Caco-2 (cell line): ENCODE measurements around the gene POLR3B. TPM values are rescaled to one million over a fixed set of nuclear protein-coding genes. Genes with fewer than 3 reads are reported as not detected.

Experiments used
- BruUV-seq: library from RNA; stranded (reverse); fragments of 400-500 nt; replicated peaks from 2 replicates; lab custom pipeline; 2021; lab: Mats Ljungman, UMichigan
- CTCF ChIA-PET: fragments of 300-600 bp; sonication (Branson Sonifier 250); formaldehyde crosslinking; loops from one replicate; lab custom pipeline; 2022; ENCODE audit warnings: antibody characterized with exemption; lab: Charles Lee
- POLR2A ChIA-PET: fragments of 300-600 bp; sonication (Branson Sonifier 250); formaldehyde crosslinking; loops from one replicate; lab custom pipeline; 2022; ENCODE audit warnings: antibody characterized with exemption; lab: Charles Lee
- DNase-seq, 2 experiments: peaks; one replicate each; pipeline versions ENCODE4 v3.0.0 to v3.0.0-alpha.2; 2020 to 2022
- H3K27me3 ChIP-seq: replicated peaks from 2 replicates; pipeline ENCODE4 v1.6.0; 2011; ENCODE audit warnings: low read length; ENCODE audit not compliant: control insufficient read depth, insufficient read depth
- H3K36me3 ChIP-seq: 2 replicates; pipeline ENCODE4 v1.5.1; 2011; ENCODE audit warnings: low read length; ENCODE audit not compliant: control insufficient read depth, insufficient read depth
- H3K4me1 ChIP-seq: fragments of 250-450 bp; sonication (Bioruptor Pico); 2 replicates; pipeline ENCODE4 v1.5.1; 2020; ENCODE audit warnings: mild to moderate bottlenecking
- H3K4me3 ChIP-seq: 2 replicates; pipeline ENCODE4 v1.5.1; 2011; ENCODE audit warnings: low read depth, mild to moderate bottlenecking, control low read depth, low read length
- H3K9me3 ChIP-seq: fragments of 250-450 bp; sonication (Bioruptor Pico); 2 replicates; pipeline ENCODE4 v1.5.1; 2020; ENCODE audit warnings: mild to moderate bottlenecking, moderate library complexity
- H3K27ac Mint-ChIP-seq: one replicate; pipeline ENCODE4 v1.8.0; 2022; ENCODE audit warnings: mixed read lengths; ENCODE audit not compliant: unreplicated experiment
- H3K27me3 Mint-ChIP-seq: one replicate; pipeline ENCODE4 v1.8.0; 2022; ENCODE audit warnings: mixed read lengths; ENCODE audit not compliant: insufficient read depth, unreplicated experiment
- H3K36me3 Mint-ChIP-seq: one replicate; pipeline ENCODE4 v1.8.0; 2022; ENCODE audit warnings: mild to moderate bottlenecking, mixed read lengths; ENCODE audit not compliant: insufficient read depth, unreplicated experiment
- H3K4me1 Mint-ChIP-seq: one replicate; pipeline ENCODE4 v1.8.0; 2022; ENCODE audit warnings: low read depth, mixed read lengths; ENCODE audit not compliant: unreplicated experiment
- H3K4me3 Mint-ChIP-seq: one replicate; pipeline ENCODE4 v1.8.0; 2022; ENCODE audit warnings: mild to moderate bottlenecking, moderate library complexity, mixed read lengths; ENCODE audit not compliant: unreplicated experiment
- H3K9me3 Mint-ChIP-seq: one replicate; pipeline ENCODE4 v1.8.0; 2022; ENCODE audit warnings: mixed read lengths; ENCODE audit not compliant: unreplicated experiment
- CTCF ChIP-seq, 2 experiments: fragments of 200-600 bp in 1 of 2; IDR thresholded peaks; 1 replicate in 1 of 2; 2 replicates in 1 of 2; pipeline versions ENCODE4 v1.5.1 to v1.8.0; 2011 to 2022; ENCODE audit warnings: antibody characterized with exemption in 1 of 2, control low read depth in 1 of 2, inconsistent platforms in 1 of 2, low read depth in 1 of 2, low read length in 1 of 2, mild to moderate bottlenecking in 1 of 2, moderate library complexity in 1 of 2; ENCODE audit not compliant: insufficient read depth in 1 of 2, severe bottlenecking in 1 of 2, unreplicated experiment in 1 of 2
- intact Hi-C: fragments of 100-400 bp; cut with micrococcal nuclease; formaldehyde crosslinking; loops from one replicate; pipeline ENCODE4 v1.10.0; 2022; ENCODE audit not compliant: unreplicated experiment
- total RNA-seq: library from RNA; stranded (reverse); gene quantifications from 2 replicates; pipeline ENCODE4 v1.2.3, GENCODE V29; 2022

The POLR3B gene
- total RNA-seq, 1 experiment from 2014 or later: 13.9 TPM

GRCh38 chr12:106360400-106360994 lies 2.9 kb downstream of the POLR3B start:
- TF ChIP-seq CTCF (IDR thresholded peaks at IDR 0.05; ENCODE audit: insufficient read depth in 1 of 2, low read depth in 1 of 2, low read length in 1 of 2, severe bottlenecking in 1 of 2, unreplicated experiment in 1 of 2): no peak
- Mint-ChIP-seq H3K4me3 (no peak overlapping the region), H3K36me3 (peaks cover 17% of the 10 kb centered on the region), H3K27me3 (no peaks in the 10 kb centered on the region), H3K4me1 (peaks cover 13% of the 10 kb centered on the region), H3K9me3 (no peaks in the 10 kb centered on the region), H3K27ac (no peak overlapping the region)
- BruUV-seq: no TSS peak
- H3K9me3 ChIP-seq: no peaks in the 10 kb centered on the region
- H3K4me1 ChIP-seq: peaks cover 29% of the 10 kb centered on the region
- ChIA-PET CTCF (interaction anchor here (1.1 kb wide), 1 partner anchor 558 kb away, joined by 3 read pairs; no protein-coding TSS in a partner anchor), POLR2A (no interaction called here)
- no peaks in the 10 kb centered on the region for H3K27me3 ChIP-seq
- DNase-seq: no peak
- H3K36me3 ChIP-seq: no peaks in the 10 kb centered on the region
- H3K4me3 ChIP-seq: no peak overlapping the region
- intact Hi-C loops: no loop called here

GRCh38 chr12:106362971-106363370 lies 5.4 kb downstream of the POLR3B start:
- DNase-seq: no peak
- no peaks in the 10 kb centered on the region for H3K27me3 Mint-ChIP-seq
- no peak overlapping the region for H3K4me3 Mint-ChIP-seq
- no peaks in the 10 kb centered on the region for H3K9me3 ChIP-seq
- no peaks in the 10 kb centered on the region for H3K27me3 ChIP-seq
- H3K4me1 Mint-ChIP-seq: peaks cover 6% of the 10 kb centered on the region
- ChIA-PET CTCF (no interaction called here), POLR2A (no interaction called here)
- H3K36me3 ChIP-seq: no peaks in the 10 kb centered on the region
- H3K4me3 ChIP-seq: no peak overlapping the region
- no peak for TF ChIP-seq CTCF (IDR thresholded peaks at IDR 0.05; ENCODE audit: insufficient read depth in 1 of 2, low read depth in 1 of 2, low read length in 1 of 2, severe bottlenecking in 1 of 2, unreplicated experiment in 1 of 2)
- intact Hi-C loops: no loop called here
- H3K9me3 Mint-ChIP-seq: no peaks in the 10 kb centered on the region
- BruUV-seq: no TSS peak
- H3K4me1 ChIP-seq: peaks cover 22% of the 10 kb centered on the region
- no peak overlapping the region for H3K27ac Mint-ChIP-seq
- H3K36me3 Mint-ChIP-seq: peaks cover 8% of the 10 kb centered on the region

GRCh38 chr12:106364261-106364660 lies 6.7 kb downstream of the POLR3B start:
- Histone ChIP-seq H3K4me3 (no peak overlapping the region), H3K36me3 (no peaks in the 10 kb centered on the region), H3K9me3 (no peaks in the 10 kb centered on the region), H3K27me3 (no peaks in the 10 kb centered on the region), H3K4me1 (peaks cover 21% of the 10 kb centered on the region)
- ChIA-PET POLR2A (no interaction called here), CTCF (no interaction called here)
- H3K4me1 Mint-ChIP-seq: peaks cover 7% of the 10 kb centered on the region
- no peaks in the 10 kb centered on the region for H3K9me3 Mint-ChIP-seq
- no TSS peak for BruUV-seq
- DNase-seq: no peak
- no peak for TF ChIP-seq CTCF (IDR thresholded peaks at IDR 0.05; ENCODE audit: insufficient read depth in 1 of 2, low read depth in 1 of 2, low read length in 1 of 2, severe bottlenecking in 1 of 2, unreplicated experiment in 1 of 2)
- H3K36me3 Mint-ChIP-seq: peaks cover 7% of the 10 kb centered on the region
- no peak overlapping the region for H3K4me3 Mint-ChIP-seq
- no peaks in the 10 kb centered on the region for H3K27me3 Mint-ChIP-seq
- H3K27ac Mint-ChIP-seq: no peak overlapping the region
- intact Hi-C loops: no loop called here
